Measurements from ENCODE around the gene AGR3.

- TF ChIP-seq, protein P1, sequence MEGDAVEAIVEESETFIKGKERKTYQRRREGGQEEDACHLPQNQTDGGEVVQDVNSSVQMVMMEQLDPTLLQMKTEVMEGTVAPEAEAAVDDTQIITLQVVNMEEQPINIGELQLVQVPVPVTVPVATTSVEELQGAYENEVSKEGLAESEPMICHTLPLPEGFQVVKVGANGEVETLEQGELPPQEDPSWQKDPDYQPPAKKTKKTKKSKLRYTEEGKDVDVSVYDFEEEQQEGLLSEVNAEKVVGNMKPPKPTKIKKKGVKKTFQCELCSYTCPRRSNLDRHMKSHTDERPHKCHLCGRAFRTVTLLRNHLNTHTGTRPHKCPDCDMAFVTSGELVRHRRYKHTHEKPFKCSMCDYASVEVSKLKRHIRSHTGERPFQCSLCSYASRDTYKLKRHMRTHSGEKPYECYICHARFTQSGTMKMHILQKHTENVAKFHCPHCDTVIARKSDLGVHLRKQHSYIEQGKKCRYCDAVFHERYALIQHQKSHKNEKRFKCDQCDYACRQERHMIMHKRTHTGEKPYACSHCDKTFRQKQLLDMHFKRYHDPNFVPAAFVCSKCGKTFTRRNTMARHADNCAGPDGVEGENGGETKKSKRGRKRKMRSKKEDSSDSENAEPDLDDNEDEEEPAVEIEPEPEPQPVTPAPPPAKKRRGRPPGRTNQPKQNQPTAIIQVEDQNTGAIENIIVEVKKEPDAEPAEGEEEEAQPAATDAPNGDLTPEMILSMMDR (IDR thresholded peaks at IDR 0.05 in 2 of 3, conservative IDR thresholded peaks at IDR 0.05 in 1 of 3; ENCODE audit: borderline replicate concordance in 1 of 3, insufficient read depth in 1 of 3, low read depth in 2 of 3, low read length in 2 of 3): no peak
- no peak for TF ChIP-seq POLR2AphosphoS5 (IDR thresholded peaks at IDR 0.05; ENCODE audit: low read depth, low read length)
- TF ChIP-seq JUND (IDR thresholded peaks at IDR 0.05): no peak
- no peak for TF ChIP-seq POLR2A (IDR thresholded peaks at IDR 0.05; ENCODE audit: borderline replicate concordance, extremely low read depth, insufficient read depth, insufficient read length)
- TF ChIP-seq EZH2phosphoT487 (IDR thresholded peaks at IDR 0.05; ENCODE audit: borderline replicate concordance): no peak
These were observed 45.3 kb downstream of the AGR3 start for GRCh38 chr7:16836481-16836880.

Data from HCT116 (cell line).